NCI-H2227 (cell line): ENCODE data around the gene ARFGAP2.
"Not testable (repeated sequence)": the region's sequence is repeated elsewhere in the genome, so short reads cannot be mapped to it uniquely, and the experiment has no call there.

Experiments used
- DNase-seq: peaks from one replicate; lab custom pipeline; 2025; ENCODE audit not compliant: unreplicated experiment; lab: John Stamatoyannopoulos, UW

Gene ARFGAP2

DNA sequence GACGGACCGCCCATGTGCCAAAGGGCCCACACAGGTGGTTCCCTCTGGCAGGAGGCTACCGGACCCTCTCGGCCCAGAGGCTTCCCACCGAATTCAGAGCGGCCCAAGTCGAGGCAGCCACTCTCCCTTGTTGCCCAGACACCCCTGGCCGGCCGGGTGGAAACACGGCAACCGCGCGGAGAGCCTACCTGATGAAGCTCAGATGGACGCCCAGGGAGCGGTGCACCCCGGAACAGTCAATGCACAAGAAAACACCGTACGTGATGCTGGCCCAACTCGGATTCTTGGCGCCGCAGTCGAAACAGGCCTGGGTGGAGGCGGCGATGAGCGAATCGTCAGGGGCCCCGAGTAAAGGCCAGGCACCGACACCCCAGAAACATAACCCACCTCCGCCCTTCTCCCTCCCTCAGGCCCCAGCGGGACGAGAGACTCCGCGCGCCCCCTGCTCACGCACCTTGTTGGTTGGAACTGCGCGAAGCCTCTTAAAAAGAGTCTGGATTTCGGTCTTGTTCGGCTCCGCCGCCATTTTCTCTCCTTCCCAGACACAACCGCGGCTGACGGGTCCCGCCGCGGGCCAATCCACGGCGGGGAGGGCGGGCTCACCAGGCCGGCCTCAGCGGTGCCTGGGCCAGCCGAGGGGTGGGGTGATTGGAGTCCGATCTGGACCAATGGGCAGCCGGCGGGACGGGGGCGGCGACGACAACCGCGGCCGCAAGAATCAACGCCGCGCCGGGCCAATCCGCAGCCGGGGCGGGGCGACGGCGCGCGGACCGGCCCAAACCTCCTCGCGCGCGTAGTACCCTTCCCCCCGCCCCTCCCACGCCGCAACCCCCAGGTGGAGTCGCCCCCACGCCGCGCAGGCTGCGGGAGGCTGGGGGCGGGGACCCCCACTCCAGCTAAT lies at the start of gene ARFGAP2:
Gene ARFGAP2, minus strand, starts transcription at position 552 of the 901 bp plus-strand sequence. Its CDS starts 26 bp downstream, at position 526.
- peak; percentile 97 for DNase-seq

DNA sequence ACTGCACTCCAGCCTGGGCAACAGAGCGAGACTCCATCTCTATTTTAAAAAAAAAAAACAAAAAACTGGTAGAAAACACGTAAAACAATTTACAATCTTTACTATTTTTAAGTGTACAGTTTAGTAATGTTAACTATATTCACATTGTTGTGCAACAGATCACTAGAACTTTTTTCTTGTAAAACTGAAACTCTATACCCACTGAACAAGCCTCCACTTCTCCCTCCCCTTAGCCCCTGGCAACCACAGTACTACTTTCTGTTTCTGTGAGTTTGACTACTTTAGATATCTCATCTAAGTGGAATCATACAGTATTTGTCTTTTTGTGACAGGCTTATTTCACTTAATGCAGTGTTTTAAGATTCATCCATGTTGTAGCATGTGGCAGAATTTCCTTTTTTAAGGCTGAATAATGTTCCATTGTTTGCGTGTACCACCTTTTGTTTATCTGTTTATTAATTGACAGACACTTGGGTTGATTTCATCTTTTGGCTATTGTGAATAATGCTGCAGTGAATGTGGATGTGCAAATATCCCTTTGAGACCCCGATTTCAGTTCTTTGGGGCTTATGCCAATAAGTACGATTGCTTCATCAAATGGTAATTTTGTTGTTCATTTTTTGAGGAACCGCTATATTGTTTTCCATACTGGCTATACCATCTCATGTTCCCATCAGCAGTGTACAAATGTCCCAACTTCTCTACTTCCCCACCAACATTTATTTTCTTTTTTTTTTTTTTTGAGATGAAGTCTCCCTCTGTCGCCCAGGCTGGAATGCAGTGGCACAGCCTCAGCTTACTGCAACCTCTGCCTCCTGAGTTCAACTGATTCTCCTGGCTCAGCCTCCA lies 49.1 kb upstream of the ARFGAP2 start:
- DNase-seq = no peak

GRCh38 chr11:47222696-47223095 lies 46.0 kb upstream of the ARFGAP2 start:
- DNase-seq = no peak

- DNase-seq = no peak
Observed at GRCh38 chr11:47220401-47220821, 43.7 kb upstream of the ARFGAP2 start.

DNA sequence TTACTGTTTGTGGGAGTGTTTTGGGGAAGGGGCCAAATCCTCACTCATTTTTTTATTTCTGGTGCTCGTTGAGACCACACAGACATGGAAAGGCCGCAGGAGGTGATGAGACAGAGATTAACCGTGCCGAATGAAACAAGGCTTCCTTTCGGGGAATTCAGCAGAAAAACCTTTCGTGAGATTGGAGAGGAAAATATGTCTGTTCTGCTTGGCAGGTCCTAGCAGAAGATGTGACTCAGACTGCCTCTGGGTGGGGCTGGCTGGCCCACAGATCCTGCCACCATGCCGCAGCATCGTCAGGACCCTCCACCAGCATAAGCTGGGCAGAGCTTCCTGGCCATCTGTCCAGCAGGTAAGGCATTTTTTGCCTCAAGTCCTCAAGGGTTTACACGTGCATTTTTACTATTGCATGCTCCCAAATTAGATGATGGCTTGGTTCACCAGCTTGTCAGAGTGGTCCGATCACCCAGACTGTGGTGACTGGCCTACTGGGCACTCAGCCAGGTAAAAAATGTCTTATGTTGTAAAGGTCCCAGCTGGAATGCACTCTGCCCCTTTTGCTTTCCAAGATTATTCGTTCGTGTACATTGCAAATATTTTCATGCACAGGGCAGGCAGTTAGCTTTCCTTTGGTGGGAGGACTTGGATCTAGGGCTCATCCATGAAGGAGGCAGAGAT lies 39.6 kb upstream of the ARFGAP2 start:
- peak; percentile 40 for DNase-seq

DNA sequence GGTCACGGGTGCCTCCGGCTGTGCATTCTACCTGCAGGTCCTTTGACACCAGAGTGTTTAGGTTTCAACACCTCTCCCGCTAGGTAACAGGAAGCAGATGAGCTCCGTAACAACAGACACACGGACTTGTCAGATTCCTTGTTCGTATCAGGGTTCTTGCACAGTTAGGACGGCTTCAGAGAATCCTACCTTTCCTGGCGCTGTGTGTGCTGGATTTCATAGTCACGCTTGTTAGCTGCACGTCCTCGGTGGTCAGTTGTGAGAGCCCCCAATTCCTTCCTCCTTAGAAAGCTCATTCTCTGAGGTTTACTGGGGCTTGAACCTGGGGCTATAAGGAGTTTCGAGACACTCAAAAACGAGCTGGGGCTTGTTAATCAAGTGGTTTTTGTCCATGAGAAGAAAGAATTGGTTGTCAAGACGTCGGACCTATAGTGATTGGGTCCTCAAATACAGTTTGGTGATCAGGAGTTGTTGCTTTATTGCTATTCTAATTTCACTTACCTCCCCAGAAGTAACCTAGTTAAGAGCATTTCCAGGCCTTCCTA lies 38.8 kb upstream of the ARFGAP2 start:
- peak; percentile 57 for DNase-seq

GRCh38 chr11:47213950-47214565 lies 37.4 kb upstream of the ARFGAP2 start:
- peak; percentile 94 for DNase-seq

GRCh38 chr11:47212938-47213337 lies 36.3 kb upstream of the ARFGAP2 start:
- DNase-seq = no peak

GRCh38 chr11:47208628-47209027 lies 31.9 kb upstream of the ARFGAP2 start:
- DNase-seq = no peak

- DNase-seq = not testable (repeated sequence)
Observed at GRCh38 chr11:47208008-47208552, 31.4 kb upstream of the ARFGAP2 start.

- DNase-seq = no peak
Observed at GRCh38 chr11:47207459-47207858, 30.8 kb upstream of the ARFGAP2 start.

DNA sequence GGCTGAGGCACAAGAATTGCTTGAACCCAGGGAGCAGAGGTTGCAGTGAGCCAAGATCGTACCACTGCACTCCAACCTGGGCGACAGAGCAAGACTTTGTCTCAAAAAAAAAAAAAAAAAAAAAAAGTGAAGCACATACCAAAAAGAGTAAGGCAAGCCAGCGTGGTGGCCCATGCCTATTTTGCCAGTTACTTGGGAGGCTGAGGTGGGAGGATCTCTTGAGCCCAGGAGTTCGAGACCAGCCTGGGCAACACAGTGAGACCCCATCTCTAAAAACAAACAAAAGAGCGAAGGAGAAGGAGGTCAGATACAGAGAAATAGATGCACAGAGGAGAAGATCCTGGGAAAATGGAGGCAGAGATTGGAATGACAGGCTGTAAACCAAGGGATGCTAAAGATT lies 29.9 kb upstream of the ARFGAP2 start:
- not testable (repeated sequence) for DNase-seq

- DNase-seq = no peak
Observed at GRCh38 chr11:47204637-47204989, 27.9 kb upstream of the ARFGAP2 start.

DNA sequence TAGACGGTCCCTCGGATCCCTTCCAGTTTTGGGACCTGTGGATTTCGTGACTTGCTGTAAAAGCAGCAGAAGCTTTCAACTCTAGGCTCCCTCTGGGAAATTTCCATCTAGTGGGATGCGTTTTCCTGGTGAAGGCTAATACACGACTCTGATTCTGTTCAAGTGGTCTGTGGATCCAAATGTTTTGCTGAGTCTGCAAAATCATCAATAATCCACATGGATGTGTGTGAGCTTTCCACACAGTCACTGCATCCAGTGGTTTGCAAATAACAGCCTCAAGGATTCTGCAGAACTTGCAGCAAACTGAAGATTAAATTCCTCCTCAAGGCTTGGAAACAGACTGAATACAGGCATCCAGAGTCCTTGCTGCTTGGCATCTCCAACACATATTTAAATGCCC lies 25.9 kb upstream of the ARFGAP2 start:
- no peak for DNase-seq

DNA sequence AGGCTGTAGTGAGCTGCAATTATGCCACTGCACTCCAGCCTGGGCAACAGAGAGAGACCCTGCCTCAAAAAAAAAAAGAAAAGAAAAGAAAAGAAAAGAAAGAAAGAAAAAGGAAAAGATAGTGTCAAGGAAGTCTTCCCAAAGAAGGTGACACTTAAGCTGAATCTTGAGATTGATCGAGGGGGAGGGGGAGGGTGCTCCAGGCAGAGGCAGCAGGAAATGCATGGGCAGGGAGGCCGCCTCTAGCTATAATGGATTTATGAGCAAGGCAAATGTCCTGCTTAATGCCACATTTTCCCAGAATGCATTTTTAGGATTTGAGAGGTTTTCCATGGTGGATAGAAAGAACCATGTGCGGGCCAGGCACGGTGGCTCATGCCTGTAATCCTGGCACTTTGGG lies 24.3 kb upstream of the ARFGAP2 start:
- DNase-seq = no peak

DNA sequence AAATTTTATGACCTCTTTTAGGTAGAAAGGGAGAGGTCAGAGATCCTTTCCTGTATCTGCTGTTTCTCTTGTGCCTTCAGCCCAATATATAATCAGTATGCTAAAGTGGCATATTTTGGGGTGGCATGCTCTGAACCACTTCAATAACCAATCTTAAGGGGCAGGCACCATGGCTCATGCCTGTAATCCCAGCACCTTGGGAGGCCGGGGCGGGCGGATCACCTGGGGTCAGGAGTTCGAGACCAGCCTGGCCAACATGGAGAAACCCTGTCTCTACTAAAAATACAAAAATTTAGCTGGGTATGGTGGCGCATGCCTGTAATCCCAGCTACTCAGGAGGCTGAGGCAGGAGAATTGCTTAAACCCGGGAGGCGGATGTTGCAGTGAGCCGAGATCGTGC lies 21.5 kb upstream of the ARFGAP2 start:
- not testable (repeated sequence) for DNase-seq

- DNase-seq = no peak
Observed at GRCh38 chr11:47192111-47192510, 15.4 kb upstream of the ARFGAP2 start.

DNA sequence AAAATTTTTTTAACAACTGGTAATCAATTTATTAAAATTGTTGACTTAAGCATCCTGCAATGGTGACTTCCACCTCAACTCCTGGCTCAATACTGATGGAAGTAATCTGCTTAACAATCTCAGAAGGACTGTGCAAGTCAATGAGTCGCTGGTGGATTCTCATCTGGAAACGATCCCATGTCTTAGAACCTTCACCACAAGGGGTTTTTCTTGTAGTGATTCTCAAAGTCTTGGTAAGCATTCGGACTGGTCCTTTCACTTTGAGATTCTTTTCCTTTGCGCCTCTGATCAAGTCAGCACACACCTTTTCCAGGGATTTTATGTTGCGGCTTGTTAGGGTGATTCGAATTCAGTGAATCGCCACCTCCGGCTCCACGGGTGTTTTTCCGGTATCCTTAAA lies 14.5 kb upstream of the ARFGAP2 start:
- DNase-seq = not testable (repeated sequence)

DNA sequence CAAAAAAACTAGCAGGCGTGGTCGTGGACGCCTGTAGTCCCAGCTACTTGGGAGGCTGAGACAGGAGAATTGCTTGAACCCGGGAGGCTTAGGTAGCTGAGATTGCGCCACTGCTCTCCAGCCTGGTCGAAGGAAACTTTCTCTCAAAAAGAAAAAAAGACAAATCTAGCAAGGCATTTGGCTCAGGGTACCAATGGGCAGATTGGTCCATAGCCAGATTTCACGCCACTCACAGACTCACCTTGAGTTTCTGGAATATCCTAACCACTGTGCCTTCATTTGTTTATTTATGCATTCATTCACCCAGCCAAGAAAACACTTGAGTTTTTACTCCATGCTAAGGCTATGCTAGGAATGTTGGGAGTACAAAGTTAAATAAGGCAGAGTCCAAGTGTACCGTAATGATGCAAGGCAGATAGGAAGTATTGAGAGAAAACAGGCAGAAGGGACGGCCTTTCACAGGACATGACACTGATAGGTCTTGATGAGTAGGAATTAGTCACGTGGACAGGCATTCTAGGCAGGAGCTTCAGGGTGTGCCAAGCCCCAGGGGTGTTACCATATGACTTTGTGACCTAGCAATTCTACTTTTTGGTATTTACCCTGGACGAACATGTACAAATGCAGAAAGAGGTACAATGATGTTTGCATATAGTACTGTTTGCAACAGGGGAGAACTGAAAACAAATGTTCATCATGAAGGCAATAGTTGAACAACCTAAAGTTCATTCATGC lies 12.6 kb upstream of the ARFGAP2 start:
- DNase-seq = no peak

- DNase-seq = no peak
Observed at GRCh38 chr11:47188259-47188658, 11.6 kb upstream of the ARFGAP2 start.
